ENCODE measurements around the gene ITGAV.

Gene ITGAV

DNA sequence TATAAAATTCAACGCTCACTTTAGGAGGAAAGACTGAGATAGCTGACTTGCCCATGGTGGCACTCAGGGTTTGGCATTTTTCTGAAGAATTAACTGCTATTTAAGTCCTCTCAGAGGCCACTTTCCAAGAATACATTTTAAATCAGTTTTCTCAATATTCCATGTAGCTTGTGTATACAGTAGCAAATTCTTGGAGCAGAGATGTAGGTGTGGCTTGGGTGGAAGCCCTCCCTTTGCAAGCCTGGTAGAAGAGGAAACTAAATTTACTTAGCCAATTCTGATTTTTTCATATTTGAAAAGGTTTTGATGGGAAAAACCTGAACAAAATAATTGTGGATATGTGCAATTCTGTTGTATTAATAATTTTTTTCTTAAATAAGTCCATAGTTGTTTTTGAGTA, 14.0 kb upstream of the ITGAV start:
- DNase-seq, result no peak

DNA sequence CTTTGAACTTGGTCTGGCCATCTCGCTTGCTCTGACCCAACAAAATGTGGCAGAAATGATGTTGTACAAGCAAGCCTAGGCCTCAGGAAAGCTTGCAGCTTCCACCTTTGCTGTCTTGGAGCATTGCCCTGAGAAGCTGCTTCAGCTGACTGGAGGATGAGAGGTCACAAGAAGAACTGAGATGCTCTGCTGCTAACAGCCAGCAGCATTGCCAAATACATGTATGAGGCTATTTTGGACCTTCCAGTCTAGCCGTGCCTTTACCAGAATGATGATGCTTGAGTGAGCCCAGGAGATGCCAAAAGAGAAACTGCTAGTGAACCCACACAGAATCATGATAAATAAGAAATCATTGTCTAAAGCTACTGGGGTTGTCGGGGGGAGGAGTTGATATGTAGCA, 13.2 kb upstream of the ITGAV start:
- DNase-seq, result no peak

DNA sequence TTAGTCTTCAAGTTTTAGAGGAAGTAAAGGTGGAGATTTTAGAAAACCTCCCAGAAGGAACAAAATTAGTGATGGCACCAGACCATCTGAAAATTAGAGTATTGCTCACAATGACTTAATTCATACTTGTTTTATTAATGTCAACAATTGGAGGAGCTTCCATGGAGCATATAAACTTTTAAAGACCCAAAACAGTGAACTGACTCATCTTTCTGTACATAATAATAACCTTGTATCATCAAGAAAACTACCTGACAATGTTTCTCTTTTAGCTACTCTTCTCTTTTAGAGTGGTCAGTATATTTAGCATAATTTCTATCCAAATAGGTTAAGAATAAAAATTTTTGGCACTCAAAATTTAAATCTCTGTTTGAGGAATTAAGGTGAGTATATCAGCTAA, 7.2 kb upstream of the ITGAV start:
- DNase-seq, result no peak

DNA sequence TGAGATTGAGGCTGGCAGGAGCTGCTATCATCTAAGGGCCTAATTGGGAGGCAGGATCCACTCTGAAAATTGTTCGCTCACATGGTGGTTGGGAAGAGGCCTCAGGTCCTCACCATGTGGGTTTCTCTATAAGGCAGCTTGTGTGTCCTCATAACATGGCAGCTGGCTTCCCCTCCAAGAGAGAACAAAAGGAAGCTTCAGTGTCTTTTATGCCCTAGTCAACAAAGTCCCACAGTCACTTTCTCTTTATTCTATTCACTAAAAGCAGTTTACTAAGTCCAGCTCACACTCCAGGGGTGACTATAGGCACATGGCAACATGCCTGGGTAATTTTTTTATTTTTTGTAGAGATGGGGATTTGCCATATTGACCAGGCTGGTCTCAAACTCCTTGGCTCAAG, 5.8 kb upstream of the ITGAV start:
- DNase-seq, result no peak

DNA sequence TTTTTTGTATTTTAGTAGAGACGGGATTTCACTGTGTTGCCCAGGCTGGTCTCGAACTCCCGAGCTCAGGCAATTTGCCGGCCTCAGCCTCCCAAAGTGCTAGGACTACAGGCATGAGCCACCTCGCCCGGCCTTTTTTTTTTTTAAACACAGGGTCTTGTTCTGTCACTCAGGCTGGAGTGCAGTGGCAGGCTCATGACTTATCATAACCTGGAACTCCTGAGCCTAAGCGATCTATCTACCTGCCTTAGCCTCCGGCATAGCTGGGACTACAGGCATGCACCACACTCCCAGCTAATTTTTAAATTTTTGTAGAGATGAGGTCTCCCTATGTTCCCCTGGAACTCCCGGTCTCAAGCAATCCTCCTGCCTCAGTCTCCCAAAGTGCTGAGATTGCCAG, 1.4 kb upstream of the ITGAV start:
- DNase-seq, result no peak

DNA sequence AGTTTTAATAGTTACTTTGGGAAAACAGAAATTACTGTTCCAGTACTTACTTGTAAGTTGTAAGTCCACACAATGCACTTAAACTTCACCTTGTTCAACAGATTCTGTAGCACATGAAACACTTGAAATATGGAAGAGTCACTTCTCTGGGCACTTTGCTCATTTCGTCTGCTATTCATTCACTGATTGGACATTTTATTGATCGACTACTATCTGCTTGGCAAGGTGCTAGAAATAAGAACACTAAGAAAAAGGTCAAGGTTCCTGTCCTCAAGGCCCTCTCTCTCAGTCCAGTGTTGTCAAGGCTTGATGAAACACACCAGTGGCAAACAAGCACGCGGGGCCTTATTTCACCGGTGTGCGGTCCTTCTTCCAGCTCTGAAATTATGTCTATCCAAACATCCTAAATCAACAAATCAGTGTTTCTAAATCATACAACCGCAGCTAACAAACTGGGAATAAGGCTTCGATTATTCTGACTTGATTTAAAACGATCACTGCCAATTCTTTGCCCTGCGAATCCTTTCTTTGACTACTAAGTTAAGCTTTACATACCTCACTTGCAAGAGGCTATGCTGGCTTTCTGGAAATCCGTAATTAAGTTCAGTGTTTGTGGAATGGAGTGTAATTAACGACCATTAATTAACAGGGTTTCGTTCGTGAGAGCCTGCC, 780 bp upstream of the ITGAV start:
- DNase-seq, result no peak

DNA sequence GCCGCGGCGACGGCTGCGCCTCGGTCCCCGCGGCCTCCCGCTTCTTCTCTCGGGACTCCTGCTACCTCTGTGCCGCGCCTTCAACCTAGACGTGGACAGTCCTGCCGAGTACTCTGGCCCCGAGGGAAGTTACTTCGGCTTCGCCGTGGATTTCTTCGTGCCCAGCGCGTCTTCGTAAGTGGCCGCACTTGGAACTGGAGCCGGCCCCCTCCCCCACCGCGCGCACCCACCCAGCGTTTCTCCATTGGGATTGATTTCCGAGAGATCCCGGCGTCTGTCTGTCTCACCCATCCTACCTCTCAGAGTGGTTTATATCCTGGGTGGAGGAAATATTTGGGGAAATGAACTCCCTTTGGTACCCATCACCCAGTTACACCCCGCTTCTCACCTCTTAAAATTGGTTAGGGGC, 498 bp downstream of the ITGAV start:
- no peak for DNase-seq

DNA sequence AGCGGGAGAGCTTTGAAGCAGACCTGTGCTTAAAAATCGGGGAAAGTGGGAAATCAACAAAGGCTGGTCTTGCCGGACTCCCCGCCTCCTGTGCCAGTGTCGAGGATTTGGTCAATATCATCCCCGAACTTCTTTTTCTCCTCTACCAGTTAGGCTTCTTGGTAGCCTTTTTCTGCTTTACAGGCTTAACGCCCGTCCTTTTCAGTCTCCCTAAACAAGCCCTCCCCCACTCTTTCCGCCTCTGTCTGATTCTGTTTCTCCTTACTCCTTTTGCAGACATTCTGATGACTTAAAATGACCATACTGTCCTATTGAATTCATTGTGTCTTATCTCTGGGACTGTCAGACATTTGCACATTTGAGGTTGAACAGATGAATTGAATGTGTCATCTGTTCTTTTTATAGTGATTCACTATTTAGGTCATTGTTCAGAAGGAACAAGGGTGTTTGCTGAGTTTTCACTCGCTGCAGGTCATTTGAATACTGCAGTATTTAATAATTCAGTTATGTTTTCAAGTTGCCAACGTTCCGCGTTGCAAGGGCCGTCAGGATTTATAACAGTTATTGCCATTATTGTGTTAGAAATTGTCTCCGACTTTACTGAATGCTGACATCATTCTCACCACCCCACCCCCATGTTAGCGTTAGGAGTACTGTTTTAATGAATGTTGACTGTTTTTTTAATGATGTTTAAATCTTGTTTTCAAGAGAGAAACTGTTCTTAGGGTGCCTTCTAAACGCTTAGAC, 1.1 kb downstream of the ITGAV start:
- peak; percentile 12 to 20 for DNase-seq

DNA sequence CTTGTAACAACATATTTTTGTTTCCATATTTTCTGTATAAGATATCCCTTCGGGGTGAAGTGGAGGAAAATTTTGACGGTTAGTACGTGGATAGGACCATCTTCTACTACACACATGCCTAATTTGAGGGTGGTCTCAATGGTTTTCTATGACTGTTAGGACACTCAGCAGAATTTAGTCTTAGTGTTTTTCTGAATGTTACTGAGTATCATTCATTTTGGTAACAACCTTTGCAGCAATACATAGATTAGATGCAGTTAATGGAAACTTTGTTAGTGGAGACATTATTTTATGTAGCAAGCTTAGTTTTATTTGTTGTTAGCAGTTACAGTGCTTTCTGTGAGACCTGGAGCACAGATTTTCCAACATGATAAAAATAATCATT, 1.6 kb downstream of the ITGAV start:
- DNase-seq, result no peak

DNA sequence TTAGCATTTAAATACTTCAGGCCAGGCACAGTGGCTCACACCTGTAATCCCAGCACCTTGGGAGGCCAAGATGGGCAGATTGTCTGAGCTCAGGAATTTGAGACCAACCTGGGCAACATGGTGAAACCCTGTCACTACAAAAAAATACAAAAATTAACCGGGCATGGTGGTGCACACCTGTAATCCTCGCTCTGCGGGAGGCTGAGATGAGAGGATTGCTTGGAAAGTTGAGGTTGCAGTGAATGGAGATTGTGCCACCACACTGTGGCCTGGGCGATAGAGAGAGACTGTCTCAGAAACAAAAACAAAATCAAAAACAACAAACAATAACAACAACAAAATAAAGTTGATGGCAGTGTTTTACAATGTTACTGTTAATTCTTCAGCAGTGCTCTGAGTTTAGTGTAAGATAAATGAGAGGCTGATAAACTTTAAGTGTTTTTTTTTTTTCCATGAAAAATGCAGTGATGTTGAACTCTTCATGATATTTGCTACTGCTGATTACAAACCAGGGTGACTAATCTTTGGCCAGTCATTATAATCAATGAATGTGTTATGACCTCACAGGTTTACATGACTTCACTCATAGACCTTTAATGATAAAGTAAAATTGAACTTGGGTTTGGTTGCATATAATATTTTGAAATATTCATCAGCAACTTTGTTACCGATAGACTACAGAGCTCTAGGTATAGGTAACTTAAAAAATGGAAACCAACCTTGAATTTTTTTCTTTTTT, 2.5 kb downstream of the ITGAV start:
- no peak for DNase-seq

DNA sequence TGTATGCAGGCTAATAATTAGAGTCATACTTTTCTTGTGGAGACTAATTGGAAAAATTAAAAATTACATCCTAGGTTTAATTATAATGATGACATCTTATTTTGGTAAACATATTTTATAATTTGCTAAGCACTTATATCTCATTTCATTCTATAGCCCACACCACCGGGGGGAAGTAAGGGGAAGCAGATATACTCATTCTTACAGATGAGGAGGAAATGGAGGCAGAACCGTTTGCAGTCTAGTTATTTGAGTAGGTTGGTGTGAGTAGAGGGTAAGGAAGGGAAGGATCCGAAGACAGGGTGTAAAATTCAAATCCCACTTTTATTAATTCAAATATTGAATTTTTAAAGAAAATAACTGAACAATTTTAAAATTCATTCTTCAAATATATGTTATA, 3.7 kb downstream of the ITGAV start:
- no peak for DNase-seq

DNA sequence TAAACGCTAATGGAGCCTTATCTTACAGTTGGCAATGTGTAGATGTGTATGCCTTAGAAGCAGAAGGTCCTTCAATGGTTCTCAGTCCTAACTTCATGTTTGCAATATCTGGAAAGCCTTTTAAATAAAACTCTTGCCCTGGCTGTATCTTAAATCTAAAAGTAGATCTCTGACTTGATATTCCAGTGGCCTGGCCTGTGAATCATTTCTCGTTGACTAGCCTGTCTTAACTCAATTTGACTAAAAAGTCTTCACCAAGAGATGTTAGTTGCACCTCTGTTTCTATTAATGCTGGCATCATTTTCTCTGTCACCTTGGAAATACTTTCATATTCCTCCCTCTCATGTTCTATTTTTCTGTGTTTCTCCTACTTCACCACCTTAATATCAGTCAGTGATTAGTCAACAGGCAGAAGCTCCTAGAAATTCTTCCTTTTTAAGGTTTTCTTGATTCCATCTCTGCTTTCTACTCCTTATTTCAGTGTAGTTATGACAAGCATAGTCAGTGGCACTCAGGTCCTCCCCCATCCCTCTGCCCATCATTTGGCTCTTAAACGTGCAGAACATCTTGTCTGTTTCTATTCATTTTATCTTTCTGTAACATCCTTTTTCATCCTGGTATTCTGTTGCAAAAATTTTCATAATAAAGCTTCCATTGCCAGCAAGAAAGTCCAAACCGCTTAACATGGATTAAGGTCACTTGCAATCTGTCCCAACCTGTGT, 4.3 kb downstream of the ITGAV start:
- no peak for DNase-seq

DNA sequence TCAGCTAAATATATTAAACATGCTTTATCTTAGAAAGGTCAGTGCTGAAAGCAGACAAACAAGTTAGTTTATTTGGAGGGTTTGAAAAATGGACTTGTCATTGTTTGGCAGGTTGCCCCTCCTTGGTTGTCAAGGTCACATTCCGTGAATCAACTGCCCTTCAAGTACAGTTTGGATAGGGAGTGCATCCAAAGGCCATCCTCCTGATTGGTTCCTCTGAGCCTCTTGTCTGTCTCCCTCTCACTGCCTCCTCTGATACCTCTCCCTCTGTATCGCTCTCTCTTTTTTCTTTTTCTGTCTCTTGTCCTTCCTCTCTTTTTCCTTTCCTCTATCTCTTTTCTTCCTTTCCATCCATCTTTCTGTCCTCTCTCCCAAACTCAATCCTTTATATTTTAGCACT, 5.4 kb downstream of the ITGAV start:
- no peak for DNase-seq

DNA sequence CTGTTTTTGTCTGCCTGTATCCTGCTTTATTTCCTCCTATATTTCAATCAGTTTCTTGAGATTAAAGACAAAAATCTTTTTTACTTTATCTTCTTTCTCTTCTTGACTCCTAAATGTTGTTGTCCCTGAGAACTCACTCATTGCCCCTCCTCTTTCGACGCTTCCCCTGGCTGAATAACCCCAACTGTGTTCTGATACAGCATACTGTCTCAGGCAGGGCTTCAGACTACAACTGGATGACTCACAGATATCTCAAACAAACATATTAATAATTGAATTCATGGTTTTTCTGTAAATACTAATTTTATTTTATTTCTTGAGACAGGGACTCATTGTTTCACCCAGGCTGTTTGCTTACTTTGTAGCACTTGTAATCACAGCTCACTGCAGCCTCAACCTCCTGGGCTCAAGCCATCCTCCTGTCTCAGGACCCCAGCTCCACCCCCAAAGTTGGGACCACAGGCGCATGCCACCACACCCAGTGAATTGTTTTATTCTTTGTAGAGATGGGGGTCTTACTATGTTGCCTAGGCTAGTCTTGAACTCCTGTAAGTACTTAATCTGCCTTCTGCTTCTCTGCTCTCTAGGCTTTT, 9.4 kb downstream of the ITGAV start:
- no peak for DNase-seq

DNA sequence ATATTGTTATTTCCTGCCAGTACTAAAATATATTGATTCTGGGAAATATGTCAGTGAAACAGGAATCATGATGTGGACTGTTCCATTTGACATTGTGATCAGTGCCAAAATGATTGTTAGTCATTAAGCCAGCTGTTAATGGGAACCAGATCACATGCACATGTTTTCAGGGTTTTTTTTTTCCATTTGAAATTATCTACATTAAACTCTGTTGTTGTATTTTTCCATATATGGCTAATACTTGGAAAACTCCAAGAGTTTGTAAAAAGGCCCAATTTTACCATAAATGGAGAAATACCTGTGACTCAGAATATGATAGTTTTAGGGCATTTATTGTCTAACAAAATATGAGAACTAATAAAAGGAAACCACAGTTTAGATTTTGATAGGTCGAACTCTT, 13.4 kb downstream of the ITGAV start:
- no peak for DNase-seq

DNA sequence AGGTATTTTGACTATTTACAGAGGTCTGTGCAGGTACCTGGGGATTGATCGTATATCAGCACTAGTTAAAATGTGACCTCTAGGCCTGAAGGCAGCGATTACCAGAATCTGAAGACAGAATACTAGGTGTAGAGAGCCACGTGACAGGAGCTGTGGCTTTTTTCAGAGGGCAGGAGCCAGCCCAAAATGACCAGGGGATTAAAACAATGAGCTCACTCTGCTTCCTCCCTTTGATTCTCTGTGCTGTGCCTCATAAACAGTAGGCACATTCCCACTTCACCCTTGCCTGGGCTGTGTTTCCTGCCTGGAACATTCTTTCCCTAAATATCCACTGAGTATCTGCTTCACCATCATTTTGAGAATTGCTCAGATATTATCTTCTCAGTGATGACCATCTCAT, 15.2 kb downstream of the ITGAV start:
- no peak for DNase-seq

DNA sequence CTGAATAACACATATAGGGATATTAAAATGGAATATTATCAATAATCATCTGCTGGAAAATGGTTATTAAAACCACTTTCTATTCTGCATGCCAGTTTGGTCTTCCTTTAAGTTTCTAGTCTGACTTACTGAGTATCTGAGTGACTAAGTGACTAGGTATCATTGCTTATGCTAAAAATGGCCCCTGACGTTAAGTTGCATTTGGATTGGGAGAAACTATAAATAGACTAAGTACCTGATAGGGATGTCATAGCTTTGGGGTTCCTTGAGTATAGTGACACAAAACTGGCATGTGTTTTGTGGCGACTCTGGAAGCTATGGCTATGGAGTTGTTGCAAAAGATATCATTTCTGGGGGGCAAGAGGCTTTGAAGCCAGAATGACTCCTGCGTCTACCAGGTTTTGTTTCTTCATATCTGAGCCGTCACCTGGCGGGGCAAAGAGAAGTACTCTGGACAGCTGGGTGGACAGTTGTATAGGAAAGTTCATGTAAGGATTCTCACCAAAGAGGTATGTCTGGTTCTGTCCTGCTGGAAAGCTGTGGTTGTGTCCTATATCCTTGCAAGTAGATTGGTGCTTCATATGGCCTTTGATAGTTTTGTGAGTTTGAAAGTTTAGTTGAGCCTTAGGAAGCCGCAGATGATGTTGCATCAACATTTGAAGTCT, 17.9 kb downstream of the ITGAV start:
- DNase-seq, result no peak

DNA sequence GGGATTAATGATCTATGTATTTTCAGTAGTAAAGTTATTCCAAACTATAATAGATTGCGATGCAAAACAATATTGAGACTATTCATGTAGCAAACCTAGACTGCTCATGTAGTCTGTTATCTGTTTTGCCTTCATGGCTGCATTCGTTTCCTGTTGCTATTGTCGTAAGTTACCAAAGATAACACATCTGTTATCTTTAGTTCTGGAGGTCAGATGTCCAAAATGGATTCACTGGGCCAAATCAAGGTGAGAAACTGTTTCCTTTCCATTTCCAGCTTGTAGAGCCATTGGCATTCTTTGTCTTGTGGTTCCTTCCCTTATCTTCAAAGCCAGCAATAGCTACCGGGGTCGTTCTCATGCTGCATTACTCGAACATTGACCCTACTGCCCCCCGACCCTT, 20.9 kb downstream of the ITGAV start:
- DNase-seq, result no peak

DNA sequence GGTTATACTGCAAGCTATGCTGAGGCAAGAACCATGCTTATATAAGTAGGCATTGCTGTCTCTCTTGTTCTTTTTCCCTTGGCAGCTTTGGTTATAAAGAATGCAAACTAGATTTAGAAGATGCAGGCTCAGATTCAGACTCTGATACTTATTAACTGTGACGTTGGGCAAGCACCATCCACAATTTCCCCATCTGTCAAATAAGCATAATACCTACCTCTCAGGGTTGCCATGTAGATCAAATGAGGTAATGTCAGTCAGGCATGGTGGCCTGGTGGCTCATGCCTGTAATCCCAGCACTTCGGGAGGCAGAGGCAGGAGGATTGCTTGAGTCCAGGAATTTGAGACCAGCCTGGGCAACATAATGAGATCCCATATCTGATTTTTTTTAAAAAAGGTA, 21.7 kb downstream of the ITGAV start:
- DNase-seq, result no peak

DNA sequence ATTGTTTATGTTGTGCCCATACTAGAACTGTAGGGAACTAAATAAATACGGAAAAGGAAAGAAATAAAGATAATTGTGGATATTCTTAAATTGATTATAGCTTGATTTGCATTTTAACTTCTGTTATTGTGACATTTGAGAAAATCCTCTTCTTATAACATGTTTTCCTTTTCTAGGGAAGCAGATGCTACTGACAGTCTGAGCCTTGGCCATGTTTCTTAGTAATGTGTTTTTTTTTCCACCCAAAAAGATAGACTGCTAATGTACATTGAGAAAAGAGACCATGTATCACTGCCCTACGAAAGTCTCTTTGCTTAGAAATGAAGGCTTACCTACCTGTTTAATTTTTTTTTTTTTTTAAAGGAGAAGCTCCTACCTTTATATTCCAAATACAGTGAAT, 22.2 kb downstream of the ITGAV start:
- DNase-seq, result no peak

DNA sequence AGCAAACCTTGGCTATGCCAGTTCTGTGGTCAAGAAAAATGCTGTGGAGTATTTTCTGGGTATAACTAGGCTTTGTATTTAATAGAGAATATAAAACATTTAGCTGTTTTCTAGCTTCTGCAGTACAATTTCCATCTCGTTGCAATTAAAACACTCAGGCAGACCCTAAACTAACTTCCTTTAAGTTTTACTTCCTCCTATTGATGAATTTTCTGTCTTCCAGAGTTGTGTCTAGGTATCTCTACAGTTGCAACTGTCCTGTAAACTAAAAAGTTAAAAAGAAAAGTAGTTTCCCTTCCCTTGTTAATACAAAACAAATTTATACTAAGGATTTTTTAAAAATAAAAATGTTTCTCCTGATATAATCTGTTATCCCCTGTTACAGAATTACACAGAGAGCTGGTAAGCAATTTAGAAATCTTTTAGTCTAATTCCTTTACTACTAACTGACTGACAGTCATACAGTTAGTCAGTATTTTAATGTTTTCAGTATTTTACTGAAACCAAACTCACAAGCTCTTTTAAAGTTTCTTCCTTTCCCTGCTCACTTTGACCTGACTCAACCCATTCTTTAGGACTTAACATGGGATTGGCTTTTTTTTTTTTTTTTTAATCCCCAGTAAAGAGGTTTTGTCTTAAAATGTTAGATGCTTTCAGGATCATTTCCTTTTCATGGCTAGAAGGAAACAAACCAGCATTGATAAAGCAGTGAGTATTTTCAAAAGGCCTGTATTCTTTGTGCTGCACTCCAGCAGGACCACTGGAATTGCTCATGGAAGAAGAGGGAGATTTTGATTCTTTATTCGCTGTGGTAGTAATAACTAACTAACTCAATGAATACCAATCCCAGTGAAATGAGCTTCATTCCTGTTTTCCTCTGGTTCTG, 22.9 kb downstream of the ITGAV start:
- DNase-seq, result no peak

DNA sequence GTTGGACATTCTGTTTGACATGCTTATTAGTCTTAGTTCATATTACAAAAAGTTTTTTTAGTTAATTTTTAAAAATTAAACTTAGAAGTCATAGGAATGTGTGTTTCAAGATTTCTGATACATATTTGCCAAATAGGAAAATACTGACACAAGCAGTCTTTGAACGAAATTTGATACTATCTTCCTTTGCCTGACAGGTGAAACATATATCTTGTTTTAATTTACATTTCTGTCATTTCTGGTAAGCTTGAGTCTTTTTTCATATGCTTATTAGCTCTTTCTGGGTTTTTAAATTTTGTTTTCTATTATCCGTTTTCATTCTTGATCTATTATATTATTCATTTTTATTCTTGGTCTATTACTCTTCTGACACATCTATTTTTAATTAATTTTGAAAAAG, 24.5 kb downstream of the ITGAV start:
- DNase-seq, result no peak

Measured in activated CD4-positive, alpha-beta T cell treated with anti-CD3 and anti-CD28 coated beads, Interleukin-2, amount 50 U/mL, for 4 hours (primary cell).